Measurements from ENCODE around the gene DSCAM. TPM values are rescaled to one million over a fixed set of nuclear protein-coding genes. Genes with fewer than 3 reads are reported as not detected.

DSCAM gene
- total and polyA plus RNA-seq, 8 donors, result 0.37 TPM; not detected in 7

GRCh38 chr21:40056031-40056430, 790.9 kb downstream of the DSCAM start:
- no peaks in the 10 kb centered on the region for H3K36me3 ChIP-seq
- H3K4me1 ChIP-seq, result peaks cover 0 to 29% (median 10%) of the 10 kb centered on the region in 4 donors
- no peak overlapping the region for H3K27ac ChIP-seq
- intact Hi-C loops (cut with DNase I; ENCODE audit: low total_unique reads), result no loop called here
- TF ChIP-seq EP300 (IDR thresholded peaks at IDR 0.05) (no peak), CTCF (IDR thresholded peaks at IDR 0.05) (no peak), POLR2AphosphoS5 (IDR thresholded peaks at IDR 0.05) (no peak), POLR2A (IDR thresholded peaks at IDR 0.05) (no peak)
- no peaks in the 10 kb centered on the region for H3K27me3 ChIP-seq
- WGBS, 5 donors, result 54 to 71% (median 68%) methylated on average over 3 of the region's 3 CpGs
- no peaks in the 10 kb centered on the region for H3K9me3 ChIP-seq
- no peak overlapping the region for H3K4me3 ChIP-seq
- DNase-seq, result no peak

GRCh38 chr21:40054403-40054802, 792.6 kb downstream of the DSCAM start:
- no peak overlapping the region for H3K4me3 ChIP-seq
- DNase-seq, result peak; percentile 87 to 89
- H3K27ac ChIP-seq, result peak overlapping the region in 4 of 5 donors; percentile 27 to 86 (median 64)
- TF ChIP-seq CTCF (IDR thresholded peaks at IDR 0.05) (no peak), POLR2AphosphoS5 (IDR thresholded peaks at IDR 0.05) (peak in 2 of 3 donors; percentile 51 to 52)
- intact Hi-C loops (cut with DNase I; ENCODE audit: low total_unique reads), result no loop called here
- no peaks in the 10 kb centered on the region for H3K36me3 ChIP-seq
- WGBS, 5 donors, result 18 to 38% (median 24%) methylated on average over 3 of the region's 3 CpGs
- no peaks in the 10 kb centered on the region for H3K9me3 ChIP-seq
- no peaks in the 10 kb centered on the region for H3K27me3 ChIP-seq
- peaks cover 0 to 36% (median 16%) of the 10 kb centered on the region in 4 donors for H3K4me1 ChIP-seq

GRCh38 chr21:40053007-40053406, 794.0 kb downstream of the DSCAM start:
- peak in 1 of 2 donors; percentile 64 for DNase-seq
- peaks cover 0 to 50% (median 19%) of the 10 kb centered on the region in 4 donors for H3K4me1 ChIP-seq
- intact Hi-C loops (cut with DNase I; ENCODE audit: low total_unique reads), result no loop called here
- no peak overlapping the region for H3K4me3 ChIP-seq
- H3K36me3 ChIP-seq, result no peaks in the 10 kb centered on the region
- H3K9me3 ChIP-seq, result no peaks in the 10 kb centered on the region
- H3K27ac ChIP-seq, result peak overlapping the region in 4 of 5 donors; percentile 63 to 86 (median 78)
- WGBS, 5 donors, result 45 to 81% (median 76%) methylated on average over 11 of the region's 11 CpGs
- H3K27me3 ChIP-seq, result peaks cover 0 to 1% (median 0%) of the 10 kb centered on the region in 3 donors
- peak in 2 of 3 donors; percentile 53 to 56 for TF ChIP-seq POLR2AphosphoS5 (IDR thresholded peaks at IDR 0.05)
- TF ChIP-seq POLR2A (IDR thresholded peaks at IDR 0.05), result no peak
- TF ChIP-seq EP300 (IDR thresholded peaks at IDR 0.05), result peak; percentile 36
- TF ChIP-seq CTCF (IDR thresholded peaks at IDR 0.05), result no peak

- TF ChIP-seq POLR2A (IDR thresholded peaks at IDR 0.05) (no peak), POLR2AphosphoS5 (IDR thresholded peaks at IDR 0.05) (no peak), EP300 (IDR thresholded peaks at IDR 0.05) (no peak), CTCF (IDR thresholded peaks at IDR 0.05) (no peak)
- intact Hi-C loops (cut with DNase I; ENCODE audit: low total_unique reads), result no loop called here
- Histone ChIP-seq H3K27me3 (peaks cover 0 to 5% (median 0%) of the 10 kb centered on the region in 3 donors), H3K27ac (peak overlapping the region in 4 of 5 donors; percentile 63 to 86 (median 78)), H3K4me3 (no peak overlapping the region), H3K4me1 (peaks cover 0 to 56% (median 19%) of the 10 kb centered on the region in 4 donors), H3K9me3 (no peaks in the 10 kb centered on the region), H3K36me3 (no peaks in the 10 kb centered on the region)
- no peak for DNase-seq
- 78 to 86% (median 83%) methylated on average over 2 of the region's 2 CpGs for WGBS, 5 donors
These were observed 794.7 kb downstream of the DSCAM start for GRCh38 chr21:40052276-40052675.
